HG02610 (cell line): ENCODE data around the gene FHIP2A.
A peak's percentile ranks its signal among the peaks of the same experiment; 100 is the strongest.
"Not testable (repeated sequence)": the region's sequence is repeated elsewhere in the genome, so short reads cannot be mapped to it uniquely, and the experiment has no call there.

ENCODE experiments used
- ATAC-seq: cut with Tn5 transposase; IDR thresholded peaks from one replicate; pipeline ENCODE4 v1.9.1; 2021; ENCODE audit warnings: mild to moderate bottlenecking, moderate library complexity; ENCODE audit not compliant: unreplicated experiment

Gene FHIP2A

GRCh38 chr10:114816308-114816707, 5.3 kb upstream of the FHIP2A start:
- ATAC-seq, result no peak

DNA sequence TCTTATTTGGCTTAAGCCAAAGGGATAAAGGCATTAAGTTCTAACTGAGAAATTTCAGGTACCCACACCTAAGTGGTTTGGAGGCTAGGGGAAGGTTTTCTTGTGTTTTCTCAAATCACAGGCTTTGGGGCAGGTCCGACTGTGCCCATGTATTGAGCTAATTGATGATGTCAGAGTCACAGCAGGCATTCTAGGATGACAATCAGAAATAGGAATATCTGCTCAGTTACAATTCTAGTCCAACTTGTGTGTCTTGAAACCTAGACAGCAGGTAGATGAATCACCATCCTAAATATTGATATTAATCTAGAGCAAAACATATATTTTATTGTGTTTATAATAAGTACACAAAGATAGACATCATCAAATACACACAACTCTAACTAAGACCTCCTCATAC, 2.3 kb upstream of the FHIP2A start:
- ATAC-seq, result no peak

- peak; percentile 30 for ATAC-seq
Measured at GRCh38 chr10:114821915-114822443, 399 bp downstream of the FHIP2A start.

- peak; percentile 15 for ATAC-seq
Measured at GRCh38 chr10:114822444-114823076, 980 bp downstream of the FHIP2A start.

DNA sequence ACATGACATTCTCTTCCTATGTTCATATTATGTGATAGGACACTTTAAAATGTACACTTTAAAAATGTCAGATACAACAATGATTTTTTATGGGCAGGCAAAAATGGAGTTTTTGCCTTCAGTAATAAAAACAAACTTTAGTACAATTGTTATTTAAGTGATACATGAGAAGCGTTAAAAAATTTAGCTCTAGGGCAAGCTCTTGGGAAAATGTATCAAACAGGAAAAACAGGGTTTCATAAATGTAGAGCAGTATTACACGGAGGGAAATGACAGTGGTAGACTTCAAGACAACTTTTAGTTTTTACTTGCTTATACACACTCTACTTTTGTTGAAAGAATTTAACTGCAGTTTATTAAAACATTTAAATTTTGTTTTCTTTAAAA, 1.5 kb downstream of the FHIP2A start:
- no peak for ATAC-seq

GRCh38 chr10:114824391-114824790, 2.8 kb downstream of the FHIP2A start:
- ATAC-seq, result no peak

DNA sequence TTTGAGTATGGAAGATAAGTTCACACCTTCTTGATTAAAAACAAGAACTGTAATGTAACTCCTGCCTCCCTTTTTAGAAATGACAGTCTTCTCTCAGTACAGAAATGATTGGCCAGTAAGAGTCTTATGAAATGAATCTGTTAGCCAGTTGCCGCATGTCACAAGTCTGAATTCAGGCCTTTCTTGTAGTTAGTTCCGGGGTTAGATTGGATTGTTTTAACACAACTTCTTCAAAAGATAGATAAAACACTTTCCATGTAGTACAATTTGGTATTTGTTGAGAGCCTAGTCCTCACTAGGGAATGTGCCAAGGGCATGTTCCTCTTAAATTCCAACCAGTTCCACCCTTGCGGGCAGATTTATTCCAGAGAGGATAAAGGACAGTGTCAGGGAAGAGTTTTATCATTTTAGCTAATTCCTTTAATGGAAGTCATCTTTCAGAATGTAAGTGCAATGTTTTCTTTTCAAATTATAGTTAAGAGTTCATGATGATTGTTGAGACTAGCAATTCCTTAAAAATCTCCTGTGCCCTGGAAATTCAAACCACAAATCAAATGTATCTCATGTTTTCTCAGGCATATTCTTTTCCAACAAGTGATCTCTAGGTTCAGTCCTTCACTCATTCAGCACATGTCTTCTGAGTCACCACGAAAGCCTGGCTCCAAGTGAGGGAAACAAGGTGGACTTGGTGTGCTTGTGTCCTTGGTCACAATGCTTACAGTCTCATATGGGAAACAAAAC, 4.1 kb downstream of the FHIP2A start:
- peak; percentile 58 for ATAC-seq

GRCh38 chr10:114829160-114829909, 7.8 kb downstream of the FHIP2A start:
- no peak for ATAC-seq

GRCh38 chr10:114831186-114831867, 9.7 kb downstream of the FHIP2A start:
- ATAC-seq, result no peak

- ATAC-seq, result no peak
Measured at GRCh38 chr10:114837690-114838089, 16.1 kb downstream of the FHIP2A start.

DNA sequence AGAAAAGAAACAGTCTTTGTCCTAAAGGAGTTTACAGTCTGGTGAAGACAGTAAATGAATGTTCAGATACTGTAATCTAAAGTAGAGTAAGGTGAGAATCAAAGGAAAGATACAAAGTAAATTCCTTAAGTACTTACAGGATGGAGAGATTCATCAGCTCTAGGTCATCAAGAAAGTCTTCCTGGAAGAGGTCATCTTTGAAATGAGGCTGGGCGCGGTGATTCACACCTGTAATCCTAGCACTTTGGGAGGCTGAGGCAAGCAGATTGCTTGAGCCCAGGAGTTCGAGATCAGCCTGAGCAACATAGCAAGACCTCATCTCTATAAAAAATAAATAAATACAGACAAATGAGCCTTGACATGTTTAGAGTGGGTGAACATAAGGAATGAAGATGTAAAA, 18.3 kb downstream of the FHIP2A start:
- no peak for ATAC-seq

- no peak for ATAC-seq
Measured at GRCh38 chr10:114845978-114846693, 24.6 kb downstream of the FHIP2A start.

DNA sequence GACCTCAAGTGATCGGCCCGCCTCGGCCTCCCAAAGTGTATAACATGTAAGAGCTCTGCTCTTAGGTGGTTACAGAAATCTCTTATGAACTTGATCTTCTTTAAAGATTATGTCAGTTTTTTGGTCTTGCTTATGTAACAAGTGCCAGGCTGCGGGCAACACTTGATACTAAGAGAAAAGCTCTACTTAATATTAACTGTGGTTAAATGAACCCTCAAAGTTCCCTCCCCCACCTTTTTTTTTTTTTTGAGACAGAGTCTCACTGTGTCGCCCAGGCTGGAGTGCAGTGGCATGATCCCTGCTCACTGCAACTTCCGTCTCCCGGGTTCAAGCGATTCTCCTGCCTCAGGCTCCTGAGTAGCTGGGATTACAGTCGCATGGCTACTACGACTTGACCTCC, 25.9 kb downstream of the FHIP2A start:
- not testable (repeated sequence) for ATAC-seq

GRCh38 chr10:114849674-114850073, 28.1 kb downstream of the FHIP2A start:
- ATAC-seq, result no peak

GRCh38 chr10:114850126-114850525, 28.5 kb downstream of the FHIP2A start:
- ATAC-seq, result no peak

- no peak for ATAC-seq
Measured at GRCh38 chr10:114851336-114851735, 29.8 kb downstream of the FHIP2A start.

GRCh38 chr10:114852197-114852596, 30.6 kb downstream of the FHIP2A start:
- no peak for ATAC-seq

DNA sequence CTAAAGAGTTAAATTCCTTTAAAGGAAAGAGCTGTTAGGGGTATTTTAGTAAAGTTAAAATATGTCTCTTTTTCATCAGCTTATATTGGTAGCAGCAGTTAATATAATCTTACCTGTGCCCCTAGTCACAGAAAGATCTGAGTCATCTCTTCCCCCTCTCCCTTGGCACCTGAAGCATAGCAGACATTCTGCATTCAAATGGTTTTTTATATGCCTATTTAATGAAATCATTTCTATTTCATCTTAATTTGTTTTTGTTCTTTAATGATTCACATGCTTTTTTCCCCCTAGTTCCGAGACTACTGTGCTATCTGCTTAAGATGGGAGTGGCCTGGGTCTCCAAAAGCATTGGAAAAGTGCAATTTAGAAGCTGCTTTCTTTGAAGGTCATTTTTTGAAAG, 33.3 kb downstream of the FHIP2A start:
- no peak for ATAC-seq

DNA sequence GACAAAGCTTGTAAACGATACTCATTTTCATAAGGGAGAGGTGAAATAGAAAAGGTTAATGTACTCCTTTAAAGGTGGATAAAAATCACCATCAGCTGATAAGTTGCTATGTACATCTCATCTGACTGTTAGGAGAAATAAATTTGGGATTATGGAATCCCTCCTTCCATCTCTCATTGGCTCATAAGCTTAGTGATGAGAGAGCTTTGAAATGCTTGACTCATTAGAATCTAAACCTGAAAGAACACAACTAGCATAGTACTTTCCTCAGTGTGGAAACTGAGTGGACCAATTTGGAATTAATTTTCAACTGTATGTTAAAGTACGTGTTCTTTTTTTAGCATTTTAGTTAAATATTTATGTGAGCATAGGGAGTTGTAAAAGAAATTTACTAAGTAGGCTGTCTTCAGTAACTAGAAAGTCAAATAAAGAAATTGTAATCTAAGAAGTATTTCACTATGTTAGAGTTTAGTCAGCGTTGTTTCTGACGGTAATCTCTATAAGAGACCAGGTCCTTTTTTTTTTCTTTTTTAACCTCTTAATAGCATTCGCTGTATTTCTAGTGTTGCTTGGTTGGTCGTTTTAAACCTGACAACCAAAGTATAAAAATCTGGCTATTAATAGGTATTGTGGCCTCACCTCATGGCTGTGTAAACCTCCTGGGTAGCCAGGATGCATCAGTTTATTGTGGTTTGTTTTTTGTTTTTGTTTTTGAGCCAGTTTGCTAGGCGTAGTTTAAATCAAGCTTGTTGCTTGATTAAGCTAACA, 34.4 kb downstream of the FHIP2A start:
- no peak for ATAC-seq
